NB4 (cell line): ENCODE results near the gene PKD2L1.
"Not testable (repeated sequence)": the region's sequence is repeated elsewhere in the genome, so short reads cannot be mapped to it uniquely, and the experiment has no call there.

Source experiments
- DNase-seq: peaks from one replicate; pipeline ENCODE4 v3.0.0; 2010; ENCODE audit warnings: low read depth
- H3K4me3 ChIP-seq: one replicate; pipeline ENCODE4 v1.5.1; 2011; ENCODE audit warnings: mild to moderate bottlenecking, low read depth, low read length, moderate library complexity
- MYC ChIP-seq: IDR thresholded peaks from 2 replicates; pipeline ENCODE4 v1.6.1; 2011; ENCODE audit warnings: low read depth, low read length
- POLR2A ChIP-seq: IDR thresholded peaks from 2 replicates; pipeline ENCODE4 v1.6.1; 2011; ENCODE audit warnings: mild to moderate bottlenecking; ENCODE audit not compliant: insufficient read length; ENCODE audit errors: extremely low read depth
- TF ChIP-seq, protein P1 (sequence below): IDR thresholded peaks from one replicate; pipeline ENCODE4 v1.5.1; 2012; ENCODE audit warnings: low read depth, low read length
- TF ChIP-seq, protein P2 (sequence below): IDR thresholded peaks from 2 replicates; pipeline ENCODE4 v1.6.1; 2011; ENCODE audit warnings: low read depth, low read length

PKD2L1 gene

DNA sequence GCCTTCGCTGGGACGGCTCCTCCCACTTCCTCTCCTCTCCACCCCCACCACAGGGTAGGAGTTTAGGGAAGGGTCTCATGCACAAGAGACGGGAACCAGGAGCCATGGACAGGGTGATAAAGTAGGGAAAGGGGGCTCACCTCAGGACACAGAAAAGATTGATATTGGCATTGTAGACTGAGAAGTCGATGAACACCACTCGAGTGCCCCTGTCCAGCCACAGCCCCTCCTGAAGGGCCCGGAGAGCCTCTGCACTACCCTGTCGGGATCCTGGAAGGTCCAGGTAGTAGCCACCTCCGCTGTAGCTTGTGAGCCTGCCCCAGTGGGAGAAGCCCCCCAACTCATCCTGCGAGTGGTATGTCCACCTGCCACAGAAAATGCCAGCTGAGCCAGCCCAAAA, 32.8 kb downstream of the PKD2L1 start:
- no peak for TF ChIP-seq MYC
- TF ChIP-seq, protein P1, sequence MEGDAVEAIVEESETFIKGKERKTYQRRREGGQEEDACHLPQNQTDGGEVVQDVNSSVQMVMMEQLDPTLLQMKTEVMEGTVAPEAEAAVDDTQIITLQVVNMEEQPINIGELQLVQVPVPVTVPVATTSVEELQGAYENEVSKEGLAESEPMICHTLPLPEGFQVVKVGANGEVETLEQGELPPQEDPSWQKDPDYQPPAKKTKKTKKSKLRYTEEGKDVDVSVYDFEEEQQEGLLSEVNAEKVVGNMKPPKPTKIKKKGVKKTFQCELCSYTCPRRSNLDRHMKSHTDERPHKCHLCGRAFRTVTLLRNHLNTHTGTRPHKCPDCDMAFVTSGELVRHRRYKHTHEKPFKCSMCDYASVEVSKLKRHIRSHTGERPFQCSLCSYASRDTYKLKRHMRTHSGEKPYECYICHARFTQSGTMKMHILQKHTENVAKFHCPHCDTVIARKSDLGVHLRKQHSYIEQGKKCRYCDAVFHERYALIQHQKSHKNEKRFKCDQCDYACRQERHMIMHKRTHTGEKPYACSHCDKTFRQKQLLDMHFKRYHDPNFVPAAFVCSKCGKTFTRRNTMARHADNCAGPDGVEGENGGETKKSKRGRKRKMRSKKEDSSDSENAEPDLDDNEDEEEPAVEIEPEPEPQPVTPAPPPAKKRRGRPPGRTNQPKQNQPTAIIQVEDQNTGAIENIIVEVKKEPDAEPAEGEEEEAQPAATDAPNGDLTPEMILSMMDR: no peak
- TF ChIP-seq, protein P2, sequence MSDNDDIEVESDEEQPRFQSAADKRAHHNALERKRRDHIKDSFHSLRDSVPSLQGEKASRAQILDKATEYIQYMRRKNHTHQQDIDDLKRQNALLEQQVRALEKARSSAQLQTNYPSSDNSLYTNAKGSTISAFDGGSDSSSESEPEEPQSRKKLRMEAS: no peak
- no peak for TF ChIP-seq POLR2A
- DNase-seq: no peak
- H3K4me3 ChIP-seq: no peak overlapping the region

DNA sequence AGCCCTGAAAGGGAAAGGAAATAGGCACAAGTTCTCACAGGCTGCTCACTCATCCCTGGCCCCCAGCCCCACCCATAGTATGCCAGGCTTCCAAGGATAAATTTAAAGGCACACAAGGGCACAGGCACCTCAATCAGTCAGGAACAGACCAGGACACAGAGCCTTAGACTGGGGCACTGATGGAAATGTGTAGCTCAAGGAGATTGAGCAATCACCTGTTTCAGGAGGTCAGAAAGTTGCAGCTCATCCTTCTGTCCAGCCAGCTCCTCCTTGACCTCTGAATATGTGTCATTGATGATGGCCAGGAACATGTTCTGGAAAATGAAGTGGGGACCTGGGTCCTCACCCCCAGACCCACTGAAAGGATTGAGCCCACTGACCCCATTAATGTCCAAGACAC, 37.0 kb downstream of the PKD2L1 start:
- H3K4me3 ChIP-seq: no peak overlapping the region
- TF ChIP-seq MYC: no peak
- TF ChIP-seq, protein P1: no peak
- TF ChIP-seq, protein P2: no peak
- TF ChIP-seq POLR2A: no peak
- no peak for DNase-seq

DNA sequence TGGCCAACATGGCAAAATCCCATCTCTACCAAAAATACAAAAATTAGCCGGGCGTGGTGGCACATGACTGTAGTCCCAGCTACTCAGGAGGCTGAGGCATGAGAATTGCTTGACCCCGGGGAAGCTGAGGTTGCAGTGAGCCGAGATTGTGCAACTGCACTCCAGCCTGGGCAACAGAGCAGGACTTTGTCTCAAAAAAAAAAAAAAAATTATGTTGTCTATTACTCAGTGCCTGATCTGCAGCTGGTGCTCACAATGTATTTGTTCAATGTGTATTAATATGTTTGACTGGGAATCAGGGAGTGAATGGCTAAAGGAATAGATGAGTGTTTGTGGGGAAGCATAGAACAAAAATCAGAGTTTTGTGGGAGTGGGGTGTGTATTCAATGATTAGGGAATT, 37.7 kb downstream of the PKD2L1 start:
- not testable (repeated sequence) for H3K4me3 ChIP-seq
- peak; percentile 30 for DNase-seq

DNA sequence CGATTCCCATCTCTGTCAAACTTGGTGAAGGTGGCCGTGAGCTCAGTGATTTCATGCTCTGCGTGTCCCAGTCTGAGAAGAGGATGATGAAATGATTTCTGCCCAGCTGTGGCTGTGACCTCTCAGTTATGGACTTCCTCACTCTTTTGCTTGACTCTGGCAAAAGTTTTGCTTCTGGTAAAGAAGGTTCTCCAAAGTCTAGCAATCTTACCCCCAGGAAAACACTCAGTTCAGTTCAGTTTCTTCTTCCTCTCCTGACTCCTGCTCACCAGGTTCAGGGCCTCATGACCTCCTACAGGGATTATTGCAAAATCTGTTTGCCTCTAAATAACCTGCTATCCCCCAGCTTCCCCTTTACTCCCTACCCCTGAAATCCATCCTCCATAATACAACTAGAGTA, 38.7 kb downstream of the PKD2L1 start:
- H3K4me3 ChIP-seq: no peak overlapping the region
- TF ChIP-seq, protein P2: no peak
- TF ChIP-seq MYC: no peak
- TF ChIP-seq, protein P1: no peak
- no peak for TF ChIP-seq POLR2A
- DNase-seq: peak; percentile 69

DNA sequence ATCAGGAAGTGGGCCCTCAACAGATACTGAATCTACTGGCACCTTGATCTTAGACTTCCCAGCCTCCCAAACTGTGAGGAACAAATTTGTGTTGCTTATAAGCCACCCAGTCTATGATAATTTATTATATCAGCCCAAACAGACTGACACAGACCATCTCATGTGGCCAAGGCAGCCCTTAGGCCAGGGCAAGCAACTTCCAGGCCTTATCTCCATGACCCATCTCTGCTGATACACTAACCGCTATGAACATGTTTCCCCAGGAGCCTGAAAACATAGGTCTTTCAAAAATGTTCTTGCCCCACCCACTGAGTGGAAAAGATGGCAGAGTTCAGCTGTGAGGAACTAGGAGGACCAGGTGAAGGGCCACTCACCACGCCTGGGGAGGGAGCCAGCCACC, 40.4 kb downstream of the PKD2L1 start:
- H3K4me3 ChIP-seq: no peak overlapping the region
- no peak for TF ChIP-seq MYC
- no peak for TF ChIP-seq POLR2A
- TF ChIP-seq, protein P1: no peak
- TF ChIP-seq, protein P2: no peak
- DNase-seq: no peak

DNA sequence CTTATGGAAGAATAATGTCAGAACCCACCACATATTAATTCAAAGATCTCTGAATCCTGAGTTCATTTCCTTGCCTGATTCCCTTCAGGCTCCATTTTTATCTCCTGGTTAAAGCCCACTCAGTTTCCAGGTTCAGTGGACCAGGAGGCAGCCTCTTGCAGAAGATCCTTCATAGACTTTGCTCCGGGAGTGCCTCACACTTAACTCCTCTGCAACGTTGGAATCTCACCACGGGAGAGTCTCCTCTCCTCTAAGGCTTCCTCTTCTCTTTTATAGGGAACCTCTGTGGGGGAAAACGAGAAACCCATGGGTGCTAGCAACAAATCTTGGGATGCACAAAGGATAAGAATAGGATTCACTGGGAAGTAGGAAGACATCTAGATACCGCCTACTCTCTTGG, 41.8 kb downstream of the PKD2L1 start:
- DNase-seq: no peak

More for the DNA sequence above, 41.8 kb downstream of the PKD2L1 start:
- no peak for TF ChIP-seq MYC
- TF ChIP-seq, protein P1: no peak
- H3K4me3 ChIP-seq: no peak overlapping the region
